ENCODE measurements around the gene KCNJ15.

The KCNJ15 gene

DNA sequence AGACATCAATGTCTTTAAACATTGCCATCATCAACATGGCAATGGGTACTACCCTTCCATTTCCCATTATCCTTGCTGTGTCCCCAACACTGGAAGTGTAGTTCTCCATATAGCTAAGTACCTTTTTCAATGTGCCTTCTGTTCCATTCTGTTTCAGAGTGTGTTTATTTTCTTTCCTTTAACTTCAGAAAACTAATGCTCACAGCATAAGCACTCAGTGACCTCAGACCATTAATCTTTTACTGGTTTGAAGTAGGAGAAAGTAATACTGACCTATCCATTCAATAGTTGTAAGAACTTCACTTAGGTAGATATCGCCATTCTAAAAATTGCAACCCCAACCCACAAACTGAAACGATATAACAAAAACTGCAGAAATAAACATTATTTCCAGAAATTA is 37.8 kb downstream of the KCNJ15 start:
- Histone ChIP-seq H3K9ac (no peak overlapping the region), H3K27me3 (no peaks in the 10 kb centered on the region), H3K4me3 (no peak overlapping the region), H4K20me1 (no peaks in the 10 kb centered on the region), H3K27ac (peak overlapping the region; percentile 65), H3K36me3 (no peaks in the 10 kb centered on the region), H3K4me1 (peaks cover 65% of the 10 kb centered on the region), H3K4me2 (peak overlapping the region; percentile 69), H3K9me3 (no peaks in the 10 kb centered on the region)
- no peak for TF ChIP-seq Cebpa-rat (IDR thresholded peaks at IDR 0.05)

GRCh38 chr21:38295997-38296764 is 39.4 kb downstream of the KCNJ15 start:
- H3K27ac ChIP-seq, result peak overlapping the region; percentile 68
- peaks cover 71% of the 10 kb centered on the region for H3K4me1 ChIP-seq
- H3K4me3 ChIP-seq, result no peak overlapping the region
- no peaks in the 10 kb centered on the region for H3K9me3 ChIP-seq
- no peak for TF ChIP-seq Cebpa-rat (IDR thresholded peaks at IDR 0.05)
- H4K20me1 ChIP-seq, result no peaks in the 10 kb centered on the region
- no peaks in the 10 kb centered on the region for H3K36me3 ChIP-seq
- H3K4me2 ChIP-seq, result peak overlapping the region; percentile 72
- no peak overlapping the region for H3K9ac ChIP-seq
- H3K27me3 ChIP-seq, result no peaks in the 10 kb centered on the region

DNA sequence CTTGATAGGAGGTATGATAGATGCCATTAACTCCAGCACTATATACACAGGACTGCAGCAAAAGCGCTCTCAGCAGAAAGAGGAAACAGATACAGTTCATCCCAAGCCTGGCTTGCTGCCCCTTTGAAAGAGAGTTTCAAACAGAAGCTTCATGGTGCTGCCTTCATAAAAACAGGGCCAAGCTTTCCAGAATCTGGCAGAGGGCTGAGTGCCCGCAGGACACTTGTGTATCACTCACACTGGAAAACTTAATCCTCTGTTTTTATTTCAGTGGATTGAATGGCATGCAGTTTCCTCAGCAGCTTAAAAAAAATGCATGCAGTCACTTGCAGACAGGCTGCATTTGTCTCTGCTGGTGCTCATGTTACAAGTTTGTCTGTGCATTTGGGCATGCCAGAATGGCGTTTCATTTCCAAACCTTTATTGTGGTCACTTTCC is 40.4 kb downstream of the KCNJ15 start:
- Histone ChIP-seq H3K4me3 (no peak overlapping the region), H4K20me1 (no peaks in the 10 kb centered on the region), H3K4me1 (peaks cover 81% of the 10 kb centered on the region), H3K9ac (peak overlapping the region; percentile 42; the same call in 1 of the 2 replicates), H3K27ac (peak overlapping the region; percentile 68; the same call in 1 of the 2 replicates), H3K36me3 (no peaks in the 10 kb centered on the region), H3K27me3 (no peaks in the 10 kb centered on the region), H3K9me3 (no peaks in the 10 kb centered on the region), H3K4me2 (peak overlapping the region; percentile 72)
- no peak for TF ChIP-seq Cebpa-rat (IDR thresholded peaks at IDR 0.05)

DNA sequence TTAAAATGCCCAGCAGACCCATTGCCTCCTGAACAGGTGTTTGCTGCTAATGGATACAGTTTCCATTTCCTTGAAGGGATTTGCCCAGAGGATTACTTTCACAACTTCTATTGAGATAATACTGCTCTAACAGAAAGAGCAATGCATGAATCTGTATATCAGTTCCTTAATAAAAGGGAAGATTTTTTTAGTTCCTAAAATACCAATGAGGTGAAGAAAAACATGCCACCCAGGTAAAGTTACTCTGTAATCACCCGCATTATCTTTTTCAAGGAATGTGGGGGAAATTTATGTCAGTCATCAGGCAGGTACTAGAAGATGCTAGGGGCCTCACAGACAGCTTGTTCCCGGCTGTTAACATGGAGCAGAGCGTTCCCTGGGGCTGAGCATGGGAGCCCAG is 41.1 kb downstream of the KCNJ15 start:
- Histone ChIP-seq H3K36me3 (no peaks in the 10 kb centered on the region), H3K4me2 (peak overlapping the region; percentile 72; the same call in 1 of the 2 replicates), H3K27me3 (no peaks in the 10 kb centered on the region), H3K9ac (no peak overlapping the region), H3K4me3 (no peak overlapping the region), H3K27ac (no peak overlapping the region), H3K9me3 (no peaks in the 10 kb centered on the region), H3K4me1 (peaks cover 81% of the 10 kb centered on the region), H4K20me1 (no peaks in the 10 kb centered on the region)
- no peak for TF ChIP-seq Cebpa-rat (IDR thresholded peaks at IDR 0.05)

GRCh38 chr21:38298832-38299231 is 42.0 kb downstream of the KCNJ15 start:
- no peak for TF ChIP-seq Cebpa-rat (IDR thresholded peaks at IDR 0.05)

DNA sequence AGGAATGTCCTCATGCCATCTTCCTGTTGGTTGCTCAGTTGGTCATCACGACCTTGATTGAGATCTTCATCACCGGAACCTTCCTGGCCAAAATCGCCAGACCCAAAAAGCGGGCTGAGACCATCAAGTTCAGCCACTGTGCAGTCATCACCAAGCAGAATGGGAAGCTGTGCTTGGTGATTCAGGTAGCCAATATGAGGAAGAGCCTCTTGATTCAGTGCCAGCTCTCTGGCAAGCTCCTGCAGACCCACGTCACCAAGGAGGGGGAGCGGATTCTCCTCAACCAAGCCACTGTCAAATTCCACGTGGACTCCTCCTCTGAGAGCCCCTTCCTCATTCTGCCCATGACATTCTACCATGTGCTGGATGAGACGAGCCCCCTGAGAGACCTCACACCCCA is 42.9 kb downstream of the KCNJ15 start:
- Histone ChIP-seq H3K9ac (no peak overlapping the region), H4K20me1 (no peaks in the 10 kb centered on the region), H3K9me3 (no peaks in the 10 kb centered on the region), H3K27me3 (no peaks in the 10 kb centered on the region), H3K36me3 (no peaks in the 10 kb centered on the region), H3K4me3 (no peak overlapping the region), H3K4me1 (peaks cover 64% of the 10 kb centered on the region), H3K4me2 (peak overlapping the region; percentile 75), H3K27ac (no peak overlapping the region)
- no peak for TF ChIP-seq Cebpa-rat (IDR thresholded peaks at IDR 0.05)

More at GRCh38 chr21:38298832-38299231, 42.0 kb downstream of the KCNJ15 start:
- Histone ChIP-seq H3K4me2 (no peak overlapping the region), H3K9ac (no peak overlapping the region), H3K4me1 (peaks cover 72% of the 10 kb centered on the region), H3K27ac (no peak overlapping the region), H3K4me3 (no peak overlapping the region), H3K27me3 (no peaks in the 10 kb centered on the region), H4K20me1 (no peaks in the 10 kb centered on the region), H3K36me3 (no peaks in the 10 kb centered on the region), H3K9me3 (no peaks in the 10 kb centered on the region)

GRCh38 chr21:38300141-38300578 is 43.4 kb downstream of the KCNJ15 start:
- TF ChIP-seq Cebpa-rat (IDR thresholded peaks at IDR 0.05), result no peak
- Histone ChIP-seq H3K27ac (no peak overlapping the region), H3K9me3 (0 out of 2 replicates have a peak, but pooled peaks cover 3% of the 10 kb centered on the region), H4K20me1 (no peaks in the 10 kb centered on the region), H3K4me2 (peak overlapping the region; percentile 75), H3K9ac (no peak overlapping the region), H3K36me3 (no peaks in the 10 kb centered on the region), H3K27me3 (no peaks in the 10 kb centered on the region), H3K4me1 (peaks cover 59% of the 10 kb centered on the region), H3K4me3 (no peak overlapping the region)

DNA sequence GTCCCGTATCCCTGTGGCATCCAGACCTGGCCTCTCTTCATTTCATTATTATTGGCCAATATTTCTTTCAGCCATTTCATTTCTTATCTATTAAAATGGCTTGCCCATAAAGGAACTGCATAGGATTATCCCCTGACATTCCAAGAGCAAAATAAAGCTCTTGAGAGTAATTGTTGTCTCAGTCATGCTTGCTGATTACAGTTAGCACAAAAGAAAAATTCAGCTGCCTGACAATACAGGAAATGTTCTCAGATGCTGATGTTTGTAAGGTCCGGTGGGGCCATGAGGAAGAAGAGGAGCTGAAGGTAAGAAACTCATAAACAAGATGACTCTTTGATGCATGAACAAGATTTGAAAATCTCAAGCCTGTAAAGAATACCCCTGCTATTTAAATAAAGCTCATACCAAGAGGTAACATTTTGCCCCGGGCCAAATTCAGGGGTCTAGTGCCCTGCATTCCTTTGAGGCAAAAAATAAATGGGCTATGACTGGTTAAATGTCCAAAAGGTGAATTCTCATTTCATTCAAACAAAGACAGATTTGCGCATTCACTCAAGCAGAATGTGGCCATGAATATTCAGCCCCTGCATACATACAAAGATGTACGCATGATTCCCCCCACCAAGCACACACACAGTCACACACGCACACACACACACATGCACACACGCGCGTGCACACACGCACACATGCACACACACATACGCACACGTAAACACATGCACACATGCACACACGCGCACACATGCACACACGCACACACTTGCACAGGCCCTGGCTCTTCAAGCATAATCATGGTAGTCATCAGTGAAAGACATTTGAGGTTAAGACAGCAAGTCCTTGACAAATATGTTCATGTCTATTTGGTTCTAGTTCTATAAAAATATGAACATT is 44.8 kb downstream of the KCNJ15 start:
- H3K9ac ChIP-seq, result peak overlapping the region; percentile 13; the same call in 1 of the 2 replicates
- H3K27me3 ChIP-seq, result no peaks in the 10 kb centered on the region
- H3K36me3 ChIP-seq, result no peaks in the 10 kb centered on the region
- H3K4me3 ChIP-seq, result no peak overlapping the region
- 0 out of 2 replicates have a peak, but pooled peaks cover 3% of the 10 kb centered on the region for H3K9me3 ChIP-seq
- no peaks in the 10 kb centered on the region for H4K20me1 ChIP-seq
- no peak overlapping the region for H3K27ac ChIP-seq
- TF ChIP-seq Cebpa-rat (IDR thresholded peaks at IDR 0.05), result no peak
- peaks cover 55% of the 10 kb centered on the region for H3K4me1 ChIP-seq
- H3K4me2 ChIP-seq, result peak overlapping the region; percentile 75

DNA sequence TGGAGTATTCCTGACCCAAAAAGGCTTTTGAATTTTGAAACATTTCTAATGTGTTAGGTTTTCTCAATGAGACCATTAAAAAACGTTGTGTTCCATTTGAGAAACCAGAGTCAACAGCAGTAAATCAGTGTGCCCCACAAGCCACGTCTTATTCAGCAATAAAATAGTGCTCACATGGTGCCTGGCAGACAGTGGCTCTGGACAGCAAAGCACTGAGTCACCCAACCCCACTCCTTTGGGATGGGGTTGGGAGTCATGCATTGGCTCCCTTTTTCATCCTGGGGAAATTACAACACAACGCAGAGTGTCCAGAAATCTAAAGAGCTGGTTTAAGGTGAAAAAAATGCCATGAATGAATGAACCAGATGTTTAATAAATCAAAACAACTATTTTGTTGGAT is 46.5 kb downstream of the KCNJ15 start:
- H4K20me1 ChIP-seq, result no peaks in the 10 kb centered on the region
- H3K9ac ChIP-seq, result no peak overlapping the region
- no peaks in the 10 kb centered on the region for H3K36me3 ChIP-seq
- no peak for TF ChIP-seq Cebpa-rat (IDR thresholded peaks at IDR 0.05)
- H3K4me2 ChIP-seq, result no peak overlapping the region
- peaks cover 59% of the 10 kb centered on the region for H3K4me1 ChIP-seq
- peaks cover 3% of the 10 kb centered on the region; the same call in 1 of the 2 replicates for H3K9me3 ChIP-seq
- H3K4me3 ChIP-seq, result no peak overlapping the region
- H3K27ac ChIP-seq, result no peak overlapping the region
- no peaks in the 10 kb centered on the region for H3K27me3 ChIP-seq

Data from BLaER1 (cell line).